Lower lobe of right lung (tissue), 2 donors: ENCODE measurements around the gene TLL2. TPM values are rescaled to one million over a fixed set of nuclear protein-coding genes. Genes with fewer than 3 reads are reported as not detected.

Experiments
- ATAC-seq, 2 donors: fragments of 200-7000 bp; cut with Tn5 transposase; one replicate each; pipeline ENCODE4 v1.9.1; 2020 to 2022; ENCODE audit warnings: mild to moderate bottlenecking in 2 of 2, moderate library complexity in 2 of 2
- DNase-seq: peaks from one replicate; pipeline ENCODE4 v3.0.0-alpha.2; 2020
- H3K27ac ChIP-seq: fragments of 200-600 bp; one replicate; pipeline ENCODE4 v1.8.0; 2022
- H3K27me3 ChIP-seq: fragments of 200-600 bp; one replicate; pipeline ENCODE4 v1.8.0; 2022; ENCODE audit warnings: low read depth
- H3K36me3 ChIP-seq: fragments of 200-600 bp; one replicate; pipeline ENCODE4 v1.8.0; 2022; ENCODE audit warnings: mild to moderate bottlenecking
- H3K4me1 ChIP-seq: fragments of 200-600 bp; one replicate; pipeline ENCODE4 v1.8.0; 2022
- H3K4me3 ChIP-seq: fragments of 200-600 bp; one replicate; pipeline ENCODE4 v1.8.0; 2022; ENCODE audit warnings: mild to moderate bottlenecking
- H3K9me3 ChIP-seq: fragments of 200-600 bp; one replicate; pipeline ENCODE4 v1.8.0; 2022
- CTCF ChIP-seq: fragments of 200-600 bp; IDR thresholded peaks from one replicate; pipeline ENCODE4 v1.8.0; 2022; ENCODE audit warnings: antibody characterized with exemption, mild to moderate bottlenecking
- intact Hi-C: fragments of 100-400 bp; cut with DNase I; formaldehyde crosslinking; loops from one replicate; pipeline ENCODE4 v1.11.0; 2022
- total RNA-seq: library from RNA; stranded (reverse); fragmentation: NEBNext Ultra II Directional; extraction: Animal tissue kit (Norgen Biotek cat#: 25700); gene quantifications from one replicate; pipeline ENCODE4 v1.2.1, GENCODE V29; 2021
- donor health status: DM: no; HTN: yes; CAD: no; lungs with severe emphysema.

TLL2 gene
- total RNA-seq, 1 donor from 2014 or later, result not detected

- H3K9me3 ChIP-seq, result no peaks in the 10 kb centered on the region
- no peak for DNase-seq
- no peaks in the 10 kb centered on the region for H3K36me3 ChIP-seq
- peaks cover 10% of the 10 kb centered on the region for H3K27me3 ChIP-seq
- H3K27ac ChIP-seq, result no peak overlapping the region
- H3K4me3 ChIP-seq, result no peak overlapping the region
- intact Hi-C loops, result no loop called here
- no peak for TF ChIP-seq CTCF
- H3K4me1 ChIP-seq, result peaks cover 6% of the 10 kb centered on the region
- no peak for ATAC-seq
Measured at GRCh38 chr10:96415150-96415890, 98.4 kb downstream of the TLL2 start.

GRCh38 chr10:96414303-96414702 lies 99.4 kb downstream of the TLL2 start:
- no peaks in the 10 kb centered on the region for H3K36me3 ChIP-seq
- H3K27ac ChIP-seq, result no peak overlapping the region
- intact Hi-C loops, result no loop called here
- ATAC-seq, result no peak
- no peak for DNase-seq
- no peak overlapping the region for H3K4me3 ChIP-seq
- TF ChIP-seq CTCF, result no peak
- peaks cover 6% of the 10 kb centered on the region for H3K4me1 ChIP-seq
- H3K9me3 ChIP-seq, result no peaks in the 10 kb centered on the region
- H3K27me3 ChIP-seq, result peaks cover 19% of the 10 kb centered on the region

GRCh38 chr10:96413151-96413787 lies 100.5 kb downstream of the TLL2 start:
- TF ChIP-seq CTCF, result no peak
- Histone ChIP-seq H3K27ac (no peak overlapping the region), H3K4me1 (peaks cover 6% of the 10 kb centered on the region), H3K9me3 (no peaks in the 10 kb centered on the region), H3K36me3 (no peaks in the 10 kb centered on the region), H3K4me3 (no peak overlapping the region), H3K27me3 (peaks cover 30% of the 10 kb centered on the region)
- no peak for ATAC-seq
- intact Hi-C loops, result no loop called here
- DNase-seq, result no peak

- Histone ChIP-seq H3K4me3 (no peak overlapping the region), H3K36me3 (no peaks in the 10 kb centered on the region), H3K4me1 (peaks cover 6% of the 10 kb centered on the region), H3K27me3 (peaks cover 38% of the 10 kb centered on the region), H3K27ac (no peak overlapping the region), H3K9me3 (no peaks in the 10 kb centered on the region)
- no peak for ATAC-seq
- intact Hi-C loops, result no loop called here
- no peak for DNase-seq
- TF ChIP-seq CTCF, result no peak
Measured at GRCh38 chr10:96411716-96412320, 101.9 kb downstream of the TLL2 start.

GRCh38 chr10:96410296-96410695 lies 103.4 kb downstream of the TLL2 start:
- DNase-seq (no peak), ATAC-seq (no peak)
- Histone ChIP-seq H3K4me1 (no peaks in the 10 kb centered on the region), H3K27me3 (peaks cover 40% of the 10 kb centered on the region), H3K27ac (no peak overlapping the region), H3K36me3 (no peaks in the 10 kb centered on the region), H3K4me3 (no peak overlapping the region), H3K9me3 (no peaks in the 10 kb centered on the region)
- no peak for TF ChIP-seq CTCF
- intact Hi-C loops, result no loop called here
